IMR-90 (cell line): Measurements from ENCODE around the gene ACKR2. TPM values are rescaled to one million over a fixed set of nuclear protein-coding genes. Genes with fewer than 3 reads are reported as not detected.

ENCODE experiments used
- ATAC-seq: fragments of 200-7000 bp; cut with Tn5 transposase; 2 replicates; pipeline ENCODE4 v1.9.1; 2020; ENCODE audit warnings: low read depth, mild to moderate bottlenecking, moderate library complexity
- BruUV-seq: library from RNA; stranded (reverse); fragments of 400-500 nt; replicated peaks from 2 replicates; lab custom pipeline; 2021; lab: Mats Ljungman, UMichigan
- CTCF ChIA-PET: fragments of 300-600 bp; formaldehyde crosslinking; extraction: SDS; loops from one replicate; lab custom pipeline; 2021; ENCODE audit warnings: antibody characterized with exemption; lab: Yijun Ruan, JAX
- POLR2A ChIA-PET: fragments of 300-600 bp; sonication (Branson Sonifier 250); formaldehyde crosslinking; loops from one replicate; lab custom pipeline; 2022; ENCODE audit warnings: antibody characterized with exemption; ENCODE audit not compliant: unreplicated experiment; lab: Charles Lee
- DNase-seq: peaks from one replicate; pipeline ENCODE4 v3.0.0; 2013
- H2AFZ ChIP-seq: replicated peaks from 2 replicates; pipeline ENCODE3; 2013; ENCODE audit warnings: low read length, mild to moderate bottlenecking; ENCODE audit not compliant: poor library complexity
- H2AK5ac ChIP-seq: 2 replicates; pipeline ENCODE4 v1.6.1; 2013; ENCODE audit warnings: low read depth, low read length, inconsistent platforms
- H2AK9ac ChIP-seq: replicated peaks from 2 replicates; pipeline ENCODE3; 2013; ENCODE audit warnings: mild to moderate bottlenecking, low read depth, low read length, moderate library complexity; ENCODE audit not compliant: poor library complexity
- H2BK120ac ChIP-seq: 2 replicates; pipeline ENCODE4 v1.6.1; 2013; ENCODE audit warnings: low read depth, low read length, inconsistent platforms
- H2BK15ac ChIP-seq: 3 replicates; pipeline ENCODE4 v1.6.1; 2013; ENCODE audit warnings: low read depth, low read length, inconsistent platforms
- H2BK20ac ChIP-seq: 2 replicates; pipeline ENCODE4 v1.6.1; 2013; ENCODE audit warnings: low read depth, mild to moderate bottlenecking, inconsistent platforms, low read length, moderate library complexity
- H2BK5ac ChIP-seq: 2 replicates; pipeline ENCODE4 v1.6.1; 2013; ENCODE audit warnings: mild to moderate bottlenecking, low read depth, low read length, inconsistent platforms; ENCODE audit not compliant: poor library complexity, severe bottlenecking
- H3K14ac ChIP-seq: replicated peaks from 2 replicates; pipeline ENCODE4 v1.6.1; 2013; ENCODE audit warnings: low read depth, low read length, inconsistent platforms
- H3K18ac ChIP-seq: 2 replicates; pipeline ENCODE4 v1.6.1; 2013; ENCODE audit warnings: low read depth, low read length, control low read depth
- H3K23ac ChIP-seq: 2 replicates; pipeline ENCODE4 v1.6.1; 2013; ENCODE audit warnings: low read depth, low read length, inconsistent platforms
- H3K27ac ChIP-seq: 2 replicates; pipeline ENCODE4 v1.5.1; 2013; ENCODE audit warnings: mild to moderate bottlenecking, control low read depth, low read length; ENCODE audit not compliant: insufficient read depth
- H3K27me3 ChIP-seq: 2 replicates; pipeline ENCODE4 v1.6.1; 2013; ENCODE audit warnings: low read length; ENCODE audit not compliant: control insufficient read depth, insufficient read depth
- H3K36me3 ChIP-seq: 2 replicates; pipeline ENCODE4 v1.6.1; 2013; ENCODE audit warnings: low read length, mixed read lengths; ENCODE audit not compliant: control insufficient read depth, insufficient read depth
- H3K4ac ChIP-seq: 2 replicates; pipeline ENCODE4 v1.6.1; 2013; ENCODE audit warnings: low read depth, low read length, inconsistent platforms
- H3K4me1 ChIP-seq: 2 replicates; pipeline ENCODE4 v1.6.1; 2013; ENCODE audit warnings: low read length, mixed read lengths; ENCODE audit not compliant: control insufficient read depth, insufficient read depth
- H3K4me2 ChIP-seq: 2 replicates; pipeline ENCODE4 v1.6.1; 2013; ENCODE audit warnings: low read depth, mild to moderate bottlenecking, control low read depth, low read length, moderate library complexity
- H3K4me3 ChIP-seq: 2 replicates; pipeline ENCODE4 v1.5.1; 2013; ENCODE audit warnings: low read depth, mild to moderate bottlenecking, control low read depth, low read length, moderate library complexity; ENCODE audit not compliant: insufficient read depth
- H3K56ac ChIP-seq: 2 replicates; pipeline ENCODE4 v1.6.1; 2013; ENCODE audit warnings: low read length, inconsistent platforms; ENCODE audit not compliant: insufficient read depth; ENCODE audit errors: extremely low read depth
- H3K79me1 ChIP-seq, 2 experiments: 2 replicates each; pipeline ENCODE4 v1.6.1; 2013; ENCODE audit warnings: low read length in 2 of 2, inconsistent platforms in 1 of 2, low read depth in 1 of 2
- H3K9ac ChIP-seq: 2 replicates; pipeline ENCODE4 v1.6.1; 2013; ENCODE audit warnings: low read depth, low read length, control low read depth
- H3K9me1 ChIP-seq: 2 replicates; pipeline ENCODE4 v1.6.1; 2013; ENCODE audit warnings: low read length, inconsistent platforms; ENCODE audit not compliant: insufficient read depth
- H3K9me3 ChIP-seq: 2 replicates; pipeline ENCODE4 v1.6.1; 2013; ENCODE audit warnings: low read length; ENCODE audit not compliant: control insufficient read depth, insufficient read depth
- H4K20me1 ChIP-seq: 2 replicates; pipeline ENCODE4 v1.6.1; 2013; ENCODE audit warnings: low read length, inconsistent platforms; ENCODE audit not compliant: insufficient read depth
- H4K5ac ChIP-seq: 2 replicates; pipeline ENCODE4 v1.6.1; 2013; ENCODE audit warnings: mild to moderate bottlenecking, low read depth, low read length, control low read depth
- H4K8ac ChIP-seq, 2 experiments: 2 replicates each; pipeline ENCODE4 v1.6.1; 2013; ENCODE audit warnings: low read depth in 2 of 2, low read length in 2 of 2, control low read depth in 1 of 2, inconsistent platforms in 1 of 2
- H4K91ac ChIP-seq: 2 replicates; pipeline ENCODE4 v1.6.1; 2013; ENCODE audit warnings: low read depth, low read length, inconsistent platforms; ENCODE audit not compliant: insufficient read depth
- BHLHE40 ChIP-seq: fragments of 150-350 bp; IDR thresholded peaks from 2 replicates; pipeline ENCODE4 v1.6.1; 2016; ENCODE audit warnings: mild to moderate bottlenecking, low read depth, low read length
- CHD1 ChIP-seq: IDR thresholded peaks from 2 replicates; pipeline ENCODE4 v1.6.1; 2012; ENCODE audit warnings: low read depth, low read length, improper control_type of control experiment
- ELK1 ChIP-seq: fragments of 150-350 bp; IDR thresholded peaks from 2 replicates; pipeline ENCODE4 v1.6.1; 2016; ENCODE audit warnings: low read depth, mild to moderate bottlenecking, low read length, moderate library complexity, borderline replicate concordance
- MAZ ChIP-seq: IDR thresholded peaks from 2 replicates; pipeline ENCODE4 v1.6.1; 2012; ENCODE audit warnings: low read depth, mild to moderate bottlenecking, low read length, improper control_type of control experiment, moderate library complexity, borderline replicate concordance
- POLR2A ChIP-seq: IDR thresholded peaks from 2 replicates; pipeline ENCODE4 v1.6.1; 2012; ENCODE audit warnings: mild to moderate bottlenecking, low read depth, low read length
- SMC3 ChIP-seq: fragments of 150-350 bp; IDR thresholded peaks from 2 replicates; pipeline ENCODE4 v1.6.1; 2016; ENCODE audit warnings: low read depth, mild to moderate bottlenecking, antibody characterized with exemption, low read length, moderate library complexity
- USF2 ChIP-seq: fragments of 150-350 bp; IDR thresholded peaks from 2 replicates; pipeline ENCODE4 v1.6.1; 2017; ENCODE audit warnings: mild to moderate bottlenecking, antibody characterized with exemption, low read length, low read depth
- WGBS, 2 experiments: methylation state at CpG; one replicate each; pipeline versions ENCODE4 v1.1.5 to v1.1.7; 2013; ENCODE audit warnings: missing lambda C conversion rate in 2 of 2; ENCODE audit not compliant: insufficient read length in 1 of 2; ENCODE audit errors: extremely low coverage in 2 of 2; 5-methylcytosine and 5-hydroxymethylcytosine counted together
- dilution Hi-C: fragments of 300-500 bp; cut with HindIII; formaldehyde crosslinking; loops from one replicate; pipeline ENCODE4 v1.14.3; 2018; ENCODE audit warnings: low sequenced_read_pairs; ENCODE audit not compliant: unreplicated experiment
- in situ Hi-C: fragments of 300-500 bp; cut with MboI; formaldehyde crosslinking; loops from 3 replicates; pipeline ENCODE4 v1.14.3; 2019; ENCODE audit warnings: low sequenced_read_pairs, inconsistent platforms, mixed read lengths
- intact Hi-C: fragments of 100-400 bp; cut with micrococcal nuclease; formaldehyde crosslinking; loops from 2 replicates; pipeline ENCODE4 v1.10.0; 2022
- polyA plus RNA-seq, 3 experiments: library from polyadenylated mRNA; depleted of rRNA; stranded (reverse); fragments of >200 nt; gene quantifications; 2 replicates each; pipeline ENCODE4 v1.2.3, GENCODE V29; 2012; ENCODE audit warnings: low replicate concordance in 1 of 3
- total RNA-seq: library from RNA; depleted of rRNA; stranded (reverse); fragments of >200 nt; gene quantifications from 2 replicates; pipeline ENCODE4 v1.2.3, GENCODE V29; 2012

Gene ACKR2
- total and polyA plus RNA-seq, 2 of the 4 experiments (the other 2 are of a cell fraction), result 0.10 TPM; not detected in 1

- dilution Hi-C loops, result no loop called here
Observed at GRCh38 chr3:42838571-42838970, 29.3 kb downstream of the ACKR2 start.

More at GRCh38 chr3:42838571-42838970, 29.3 kb downstream of the ACKR2 start:
- POLR2A ChIA-PET, result no interaction called here
- H2BK120ac ChIP-seq, result no peak overlapping the region
- ATAC-seq, result no peak
- H3K27me3 ChIP-seq, result peaks cover 35% of the 10 kb centered on the region
- no peaks in the 10 kb centered on the region for H3K79me1 ChIP-seq
- H3K4me1 ChIP-seq, result no peaks in the 10 kb centered on the region
- no peak overlapping the region for H3K56ac ChIP-seq
- in situ Hi-C loops, result loop anchor here (5.0 kb wide), 1 partner anchor 56 kb away; no protein-coding TSS in a partner anchor
- H4K8ac ChIP-seq, result no peak overlapping the region
- BruUV-seq, result no TSS peak
- H3K27ac ChIP-seq, result no peak overlapping the region
- H3K4ac ChIP-seq, result no peak overlapping the region
- no peak overlapping the region for H2AFZ ChIP-seq
- H2AK9ac ChIP-seq, result no peak overlapping the region
- H4K20me1 ChIP-seq, result no peaks in the 10 kb centered on the region
- H2AK5ac ChIP-seq, result no peak overlapping the region
- intact Hi-C loops, result loop anchor here (5.0 kb wide), 1 partner anchor 591 kb away; no protein-coding TSS in a partner anchor
- WGBS, 2 experiments, result no CpG with 5 or more reads among the region's 4 CpGs
- H3K9me3 ChIP-seq, result no peaks in the 10 kb centered on the region
- H4K91ac ChIP-seq, result no peak overlapping the region
- no peak overlapping the region for H3K9ac ChIP-seq
- no peak overlapping the region for H3K14ac ChIP-seq
- H3K9me1 ChIP-seq, result no peaks in the 10 kb centered on the region
- no peaks in the 10 kb centered on the region for H3K36me3 ChIP-seq
- CTCF ChIA-PET, result interaction anchor here (1.2 to 1.5 kb wide), 2 partner anchors 58 to 59 kb away, joined by 4 read pairs; no protein-coding TSS in a partner anchor
- no peak overlapping the region for H4K5ac ChIP-seq
- no peak overlapping the region for H2BK5ac ChIP-seq
- no peak for DNase-seq
- no peak for TF ChIP-seq USF2
- no peak for TF ChIP-seq ELK1
- TF ChIP-seq SMC3, result no peak
- TF ChIP-seq CHD1, result no peak
- no peak for TF ChIP-seq BHLHE40
- no peak for TF ChIP-seq MAZ
- no peak for TF ChIP-seq POLR2A
- H3K4me3 ChIP-seq, result no peak overlapping the region
- H2BK15ac ChIP-seq, result no peak overlapping the region
- no peak overlapping the region for H2BK20ac ChIP-seq
- H3K4me2 ChIP-seq, result no peak overlapping the region
- no peak overlapping the region for H3K23ac ChIP-seq
- no peak overlapping the region for H3K18ac ChIP-seq
